Thymus (tissue), 11 donors: ENCODE data around the gene UCK2. TPM values are rescaled to one million over a fixed set of nuclear protein-coding genes. Genes with fewer than 3 reads are reported as not detected.
A peak's percentile ranks its signal among the peaks of the same experiment; 100 is the strongest.

Experiments
- DNase-seq, 9 donors: peaks; one replicate each; pipeline ENCODE4 v3.0.0-alpha.2; 2013; ENCODE audit warnings: low spot score in 9 of 9, low read depth in 6 of 9, missing footprints in 1 of 9
- H3K27ac ChIP-seq, 2 donors: one replicate each; pipeline ENCODE4 v1.5.1; 2013; ENCODE audit warnings: control low read depth in 1 of 2, low read depth in 1 of 2, low read length in 1 of 2, mild to moderate bottlenecking in 1 of 2, moderate library complexity in 1 of 2
- H3K27me3 ChIP-seq, 2 donors: one replicate each; pipeline ENCODE4 v1.5.1; 2013; ENCODE audit warnings: low read length in 1 of 2; ENCODE audit not compliant: control insufficient read depth in 2 of 2, insufficient read depth in 1 of 2
- H3K36me3 ChIP-seq, 2 donors: one replicate each; pipeline ENCODE4 v1.5.1; 2013; ENCODE audit warnings: low read length in 1 of 2, mild to moderate bottlenecking in 1 of 2, moderate library complexity in 1 of 2; ENCODE audit not compliant: control insufficient read depth in 2 of 2, insufficient read depth in 2 of 2
- H3K4me1 ChIP-seq, 2 donors: one replicate each; pipeline ENCODE4 v1.5.1; 2013; ENCODE audit warnings: low read length in 2 of 2; ENCODE audit not compliant: control insufficient read depth in 2 of 2, insufficient read depth in 2 of 2
- H3K4me3 ChIP-seq, 2 donors: one replicate each; pipeline ENCODE4 v1.5.1; 2013; ENCODE audit warnings: low read length in 2 of 2, control low read depth in 1 of 2, mild to moderate bottlenecking in 1 of 2
- H3K9me3 ChIP-seq, 2 donors: one replicate each; pipeline ENCODE4 v1.5.1; 2013; ENCODE audit warnings: low read length in 1 of 2, mild to moderate bottlenecking in 1 of 2; ENCODE audit not compliant: control insufficient read depth in 2 of 2, insufficient read depth in 1 of 2
- WGBS: extraction: QIAGEN DNeasy Blood & Tissue Kit; methylation state at CpG from one replicate; pipeline ENCODE4 v1.1.7; 2013; 5-methylcytosine and 5-hydroxymethylcytosine counted together
- polyA plus RNA-seq: library from polyadenylated mRNA; stranded (reverse); fragments of 200-250 nt; gene quantifications from one replicate; pipeline ENCODE4 v1.2.3, GENCODE V29; 2013
- total RNA-seq: library from RNA; stranded (reverse); fragments of 120-200 nt; gene quantifications from one replicate; pipeline ENCODE4 v1.2.4, GENCODE V29; 2013
- donor health status: healthy.

The UCK2 gene
- total and polyA plus RNA-seq, 2 donors: 13.2 to 32.6 TPM

DNA sequence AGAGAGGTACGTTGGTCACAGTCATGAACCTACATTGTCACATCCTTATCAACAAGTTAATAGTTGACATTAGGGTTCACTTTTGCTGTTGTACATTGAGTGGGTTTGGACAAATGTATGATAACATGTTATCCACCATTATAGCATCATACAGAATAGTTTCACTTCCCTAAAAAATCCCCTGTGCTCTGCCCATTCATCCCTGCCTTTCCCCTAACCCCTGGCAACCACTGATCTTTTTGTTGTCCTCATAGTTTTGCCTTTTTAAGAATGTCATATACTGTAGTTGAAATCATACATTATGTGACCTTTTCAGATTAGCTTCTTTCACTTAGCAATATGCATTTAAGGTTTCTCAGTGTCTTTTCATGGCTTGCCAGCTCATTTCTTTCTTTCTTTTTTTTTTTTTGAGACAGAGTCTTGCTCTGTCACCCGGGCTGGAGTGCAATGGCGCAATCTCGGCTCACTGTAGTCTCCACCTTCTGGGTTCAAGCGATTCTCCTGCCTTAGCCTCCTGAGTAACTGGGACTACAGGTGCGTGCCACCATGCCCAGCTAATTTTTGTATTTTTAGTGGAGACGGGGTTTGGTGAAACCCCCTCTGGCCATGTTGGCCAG lies 50.6 kb downstream of the UCK2 start:
- no peak for DNase-seq
- Histone ChIP-seq H3K27ac (no peak overlapping the region), H3K4me1 (peaks cover 14 to 15% of the 10 kb centered on the region in 2 donors), H3K27me3 (no peaks in the 10 kb centered on the region), H3K9me3 (peaks cover 0 to 3% of the 10 kb centered on the region in 2 donors), H3K36me3 (peaks cover 0 to 2% of the 10 kb centered on the region in 2 donors), H3K4me3 (no peak overlapping the region)
- WGBS: 97% methylated on average over 7 of the region's 7 CpGs

DNA sequence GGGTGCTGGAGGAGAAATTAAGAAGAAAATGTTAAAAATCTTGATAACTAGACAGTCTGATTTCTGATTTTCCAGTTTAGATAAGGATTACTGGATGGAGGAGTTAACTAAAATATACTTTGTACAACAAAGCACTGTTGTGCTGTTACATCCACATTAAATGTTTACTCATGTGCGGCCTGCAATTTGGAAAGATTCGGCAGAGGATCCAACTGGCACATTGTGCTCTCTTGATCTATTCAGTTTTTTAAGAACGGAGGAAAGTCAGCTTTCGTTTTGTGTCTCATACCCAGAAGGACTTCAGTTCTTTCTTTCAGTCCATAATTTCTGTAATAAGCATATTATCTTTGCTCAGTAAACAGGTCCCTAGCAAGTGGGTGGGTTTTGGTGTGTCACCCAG lies 52.5 kb downstream of the UCK2 start:
- no peak overlapping the region for H3K27ac ChIP-seq
- H3K36me3 ChIP-seq: peaks cover 0 to 2% of the 10 kb centered on the region in 2 donors
- DNase-seq: no peak
- H3K27me3 ChIP-seq: no peaks in the 10 kb centered on the region
- H3K4me3 ChIP-seq: no peak overlapping the region
- peaks cover 9 to 12% of the 10 kb centered on the region in 2 donors for H3K4me1 ChIP-seq
- WGBS: 98% methylated on average over 4 of the region's 4 CpGs
- H3K9me3 ChIP-seq: peaks cover 0 to 3% of the 10 kb centered on the region in 2 donors

DNA sequence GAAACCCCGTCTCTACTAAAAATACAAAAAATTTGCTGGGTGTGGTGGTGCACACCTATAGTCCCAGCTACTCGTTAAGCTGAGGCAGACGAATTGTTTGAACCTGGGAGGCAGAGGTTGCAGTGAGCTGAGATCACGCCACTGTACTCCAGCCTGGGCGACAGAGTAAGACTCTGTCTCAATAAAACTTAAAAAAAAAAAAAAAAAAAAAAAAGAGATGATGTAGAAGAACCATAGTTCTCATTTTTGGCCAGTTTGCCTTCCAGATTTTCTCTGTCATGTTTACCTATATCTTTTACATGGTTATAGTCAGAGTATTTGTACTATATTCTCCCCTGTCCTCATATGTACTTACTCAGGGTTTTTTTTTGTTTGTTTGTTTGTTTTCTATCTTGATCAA lies 53.6 kb downstream of the UCK2 start:
- Histone ChIP-seq H3K27ac (no peak overlapping the region), H3K4me3 (no peak overlapping the region), H3K4me1 (peaks cover 0 to 2% of the 10 kb centered on the region in 2 donors), H3K9me3 (peaks cover 0 to 3% of the 10 kb centered on the region in 2 donors), H3K27me3 (no peaks in the 10 kb centered on the region), H3K36me3 (peaks cover 0 to 2% of the 10 kb centered on the region in 2 donors)
- 98% methylated on average over 5 of the region's 5 CpGs for WGBS
- no peak for DNase-seq

DNA sequence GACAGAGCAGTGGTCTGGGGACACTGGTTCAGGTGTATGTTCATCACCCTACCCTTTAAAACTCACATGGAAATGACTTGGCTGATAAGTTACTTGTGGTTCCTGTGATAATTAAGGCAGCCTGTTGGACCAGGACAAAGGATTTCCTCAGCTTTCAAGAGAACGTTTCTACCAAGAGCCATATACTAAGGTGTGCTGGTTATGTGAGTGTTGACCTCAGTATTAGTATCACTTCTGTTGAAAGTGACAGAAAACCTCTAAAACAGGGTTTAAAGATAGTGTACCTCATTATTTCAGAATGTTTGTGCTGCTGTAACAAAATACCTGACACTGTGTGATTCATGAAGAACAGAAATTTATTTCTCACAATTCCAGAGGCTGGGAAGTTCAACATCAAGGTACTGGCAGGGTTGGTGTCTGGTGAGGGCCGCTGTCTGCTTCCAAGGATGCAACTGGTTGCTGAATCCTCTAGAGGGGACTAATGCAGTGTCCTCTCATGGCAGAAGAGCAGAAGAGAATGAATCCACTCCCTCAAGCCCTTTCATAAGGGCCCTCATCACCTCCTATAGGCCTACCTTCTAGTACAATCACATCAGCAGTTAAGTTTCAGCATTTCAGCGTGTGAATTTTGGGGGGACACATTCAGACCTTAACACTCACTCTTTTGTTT lies 54.9 kb downstream of the UCK2 start:
- DNase-seq: no peak
- Histone ChIP-seq H3K4me3 (no peak overlapping the region), H3K27ac (no peak overlapping the region), H3K27me3 (no peaks in the 10 kb centered on the region), H3K4me1 (no peaks in the 10 kb centered on the region), H3K36me3 (peaks cover 0 to 2% of the 10 kb centered on the region in 2 donors), H3K9me3 (peaks cover 0 to 1% of the 10 kb centered on the region in 2 donors)
- 82% methylated on average over 3 of the region's 3 CpGs for WGBS

DNA sequence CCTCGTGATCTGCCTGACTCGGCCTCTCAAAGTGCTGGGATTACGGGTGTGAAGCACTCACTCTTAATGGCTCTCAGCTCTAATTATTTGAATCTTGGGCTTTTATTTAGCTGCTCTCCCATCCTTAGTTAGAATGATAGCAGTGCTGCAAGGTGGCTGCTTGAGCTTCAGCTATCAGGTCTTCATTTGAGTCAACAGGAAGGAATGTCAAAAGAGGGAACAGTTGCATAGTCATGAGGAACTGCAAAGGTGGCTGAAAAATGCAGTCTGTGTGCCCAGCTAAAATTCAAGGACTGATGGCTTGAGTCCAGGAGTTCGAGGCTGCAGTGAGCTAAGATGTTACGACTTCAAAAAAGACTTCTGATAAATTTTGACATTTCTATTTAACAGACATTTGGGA lies 55.6 kb downstream of the UCK2 start:
- Histone ChIP-seq H3K27ac (no peak overlapping the region), H3K4me3 (no peak overlapping the region), H3K9me3 (no peaks in the 10 kb centered on the region), H3K27me3 (no peaks in the 10 kb centered on the region), H3K36me3 (peaks cover 0 to 2% of the 10 kb centered on the region in 2 donors), H3K4me1 (peaks cover 0 to 2% of the 10 kb centered on the region in 2 donors)
- DNase-seq: no peak
- 96% methylated on average over 5 of the region's 5 CpGs for WGBS

DNA sequence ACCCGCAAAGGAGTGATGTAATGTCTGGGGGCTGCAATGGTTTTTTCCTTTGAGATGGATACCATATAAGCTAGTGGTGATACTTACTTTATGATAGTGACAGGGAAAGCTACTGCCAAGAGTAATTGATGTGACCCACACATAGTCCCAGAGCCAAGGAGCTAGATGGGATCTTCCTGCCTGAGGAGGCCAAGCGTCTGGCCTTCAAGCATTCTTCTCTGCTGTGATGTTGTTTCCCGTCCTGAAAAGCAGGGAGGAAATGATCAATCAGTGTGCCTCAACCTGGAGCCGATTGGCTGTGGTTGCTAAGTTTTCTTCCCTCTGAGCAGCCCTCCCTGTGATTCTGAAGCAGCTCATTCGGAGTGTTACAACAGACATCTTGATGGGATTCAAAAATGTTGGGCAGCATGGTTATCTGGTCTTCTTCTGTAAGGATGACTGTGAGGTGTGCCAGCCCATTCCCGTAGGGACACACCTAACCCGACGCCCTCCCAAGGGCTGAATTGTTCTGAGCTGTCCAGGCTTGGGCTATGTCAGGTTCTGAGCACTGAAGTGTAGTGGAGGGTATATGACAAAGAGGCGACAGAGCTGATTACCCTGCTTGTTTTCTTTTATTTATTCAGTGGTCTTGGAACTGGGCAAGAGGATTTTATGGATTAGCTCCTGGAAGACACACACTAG lies 56.7 kb downstream of the UCK2 start:
- DNase-seq: no peak
- H3K4me3 ChIP-seq: no peak overlapping the region
- H3K9me3 ChIP-seq: no peaks in the 10 kb centered on the region
- H3K27ac ChIP-seq: peak overlapping the region in 1 of 2 donors; percentile 27
- 92% methylated on average over 9 of the region's 9 CpGs for WGBS
- H3K36me3 ChIP-seq: peaks cover 0 to 2% of the 10 kb centered on the region in 2 donors
- no peaks in the 10 kb centered on the region for H3K27me3 ChIP-seq
- H3K4me1 ChIP-seq: peaks cover 0 to 2% of the 10 kb centered on the region in 2 donors

DNA sequence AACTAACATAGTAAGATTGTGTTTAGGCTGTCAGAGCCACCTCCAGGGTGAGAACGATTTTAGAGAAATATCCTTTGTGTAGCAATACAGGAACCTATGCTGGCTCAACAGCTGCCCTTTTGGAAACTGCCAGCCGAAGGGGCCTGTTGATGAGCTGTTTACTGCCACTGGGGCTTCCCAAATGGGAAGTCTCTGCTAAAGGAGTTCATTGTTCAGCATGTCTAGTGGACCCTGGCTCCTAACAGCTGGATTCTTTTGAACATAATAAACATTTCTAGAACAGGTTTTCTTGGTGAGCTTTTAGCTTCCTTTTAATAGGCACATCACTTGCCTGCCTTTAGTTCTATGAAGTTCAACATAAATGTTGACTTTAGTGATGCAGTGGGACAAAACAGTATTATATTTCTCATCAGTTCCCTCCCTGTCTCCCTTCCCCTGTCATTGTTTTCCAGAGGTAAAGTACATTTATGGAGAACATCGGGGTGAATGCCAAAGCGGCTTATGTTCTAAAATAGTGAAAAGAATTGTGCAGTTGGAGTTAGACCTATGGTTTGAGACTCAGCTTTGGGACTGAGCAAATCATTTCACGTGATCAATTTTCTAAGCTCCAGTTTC lies 57.4 kb downstream of the UCK2 start:
- DNase-seq: no peak
- Histone ChIP-seq H3K27me3 (no peaks in the 10 kb centered on the region), H3K4me1 (peaks cover 0 to 2% of the 10 kb centered on the region in 2 donors), H3K27ac (no peak overlapping the region), H3K36me3 (peaks cover 0 to 2% of the 10 kb centered on the region in 2 donors), H3K4me3 (no peak overlapping the region), H3K9me3 (no peaks in the 10 kb centered on the region)
- WGBS: 80% methylated on average over 5 of the region's 5 CpGs

DNA sequence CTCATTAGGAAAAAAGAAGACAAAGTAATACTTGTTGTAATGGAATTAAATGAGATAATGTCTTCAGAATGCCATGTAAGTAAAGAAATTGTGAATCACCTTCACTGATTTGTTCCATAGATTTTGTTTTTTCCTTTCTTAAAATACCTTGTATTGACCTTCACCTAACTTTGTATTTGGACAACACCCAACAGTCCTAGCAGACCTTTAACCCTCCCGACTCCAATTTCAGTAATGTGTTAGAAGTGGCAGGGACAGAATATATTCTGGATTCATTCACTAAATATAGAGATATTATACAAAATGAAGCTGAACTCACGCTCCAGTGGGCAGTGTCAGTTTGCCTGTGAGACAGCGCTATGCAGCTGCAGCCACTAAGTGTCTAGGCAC lies 57.9 kb downstream of the UCK2 start:
- Histone ChIP-seq H3K9me3 (no peaks in the 10 kb centered on the region), H3K36me3 (peaks cover 0 to 2% of the 10 kb centered on the region in 2 donors), H3K4me1 (peaks cover 0 to 2% of the 10 kb centered on the region in 2 donors), H3K27me3 (no peaks in the 10 kb centered on the region), H3K27ac (no peak overlapping the region), H3K4me3 (no peak overlapping the region)
- no peak for DNase-seq
- WGBS: 96% methylated on average over 3 of the region's 3 CpGs

DNA sequence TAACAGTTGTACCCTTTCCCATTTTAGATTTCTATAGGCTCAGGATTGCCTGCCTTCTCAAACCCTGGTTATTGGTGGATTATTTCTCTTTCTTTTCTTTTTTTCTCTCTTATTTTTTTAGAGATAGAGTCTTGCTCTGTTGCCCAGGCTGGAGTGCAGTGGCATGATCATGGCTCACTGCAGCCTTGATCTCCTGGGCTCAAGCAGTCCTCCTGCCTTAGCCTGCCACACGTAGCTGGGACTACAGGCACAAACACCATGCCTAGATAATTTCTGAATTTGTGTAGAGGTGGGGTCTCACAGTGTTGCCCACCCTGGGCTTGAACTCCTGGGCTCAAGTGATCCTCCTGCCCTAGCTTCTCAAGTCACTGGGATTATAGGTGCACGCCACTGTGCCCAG lies 58.8 kb downstream of the UCK2 start:
- Histone ChIP-seq H3K4me3 (no peak overlapping the region), H3K27me3 (no peaks in the 10 kb centered on the region), H3K27ac (no peak overlapping the region), H3K9me3 (no peaks in the 10 kb centered on the region), H3K4me1 (peaks cover 0 to 2% of the 10 kb centered on the region in 2 donors), H3K36me3 (peaks cover 2% of the 10 kb centered on the region in 2 donors)
- WGBS: 98% methylated on average over 2 of the region's 2 CpGs
- no peak for DNase-seq
